ENCODE measurements around the gene TCP11X1. TPM values are rescaled to one million over a fixed set of nuclear protein-coding genes. Genes with fewer than 3 reads are reported as not detected.

Gene TCP11X1
- not detected in 2 replicates for total RNA-seq

DNA sequence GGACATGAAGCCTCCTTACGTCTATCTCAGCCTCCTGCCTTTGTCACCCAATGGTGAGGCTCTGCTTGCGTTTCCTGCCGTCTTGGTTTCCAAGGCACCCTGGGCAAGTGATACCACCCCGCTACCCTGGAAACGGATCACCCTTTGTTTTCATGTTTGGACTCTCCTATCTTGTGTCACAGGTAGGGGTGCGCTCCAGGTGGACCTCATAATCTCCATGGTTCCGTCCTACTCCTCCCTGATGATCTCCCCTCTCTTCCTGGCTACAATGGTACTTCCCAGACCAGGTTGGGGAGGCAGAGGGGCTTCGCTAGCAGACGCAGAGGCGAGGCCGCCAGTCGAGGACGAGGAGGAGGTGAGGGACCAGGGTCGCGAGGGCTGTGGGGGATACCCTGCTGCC lies at the start of gene TCP11X1:
Gene TCP11X1, plus strand, starts transcription at position 316 of the 400 bp plus-strand sequence.

GRCh38 chrX:102246893-102247292 lies 31.8 kb downstream of the TCP11X1 start, which contains the start of gene NXF2:
NXF2 (plus strand) TSS chrX:102247167; CDS start chrX:102307079, 59,912 bp downstream.

Other genes starting within 250 kb of the TCP11X1 start
- not detected in 2 replicates for gene TCEAL2, start 89.6 kb upstream of the TCP11X1 start, total RNA-seq
- not detected in 2 replicates for gene TCEAL6, start 72.8 kb upstream of the TCP11X1 start, total RNA-seq
- gene BEX5, start 59.3 kb upstream of the TCP11X1 start, total RNA-seq: 0.30 and 3.5 TPM in 2 replicates
- not detected in 2 replicates for gene NXF2, start 31.9 kb downstream of the TCP11X1 start, total RNA-seq
- not detected in 2 replicates for gene NXF2B, start 224.7 kb downstream of the TCP11X1 start, total RNA-seq